Mammary epithelial cell (primary cell): ENCODE measurements around the gene KIF14.

Source experiments
- CTCF ChIP-seq, 2 donors: IDR thresholded peaks in 1 of 2; conservative IDR thresholded peaks in 1 of 2; 2 replicates each; pipeline ENCODE4 v1.5.1; 2011 to 2012; ENCODE audit warnings: inconsistent platforms in 2 of 2, low read length in 2 of 2, mild to moderate bottlenecking in 2 of 2, control low read depth in 1 of 2, low read depth in 1 of 2; ENCODE audit not compliant: insufficient read depth in 1 of 2; ENCODE audit errors: extremely low read depth in 1 of 2
- EZH2 ChIP-seq: IDR thresholded peaks from 2 replicates; pipeline ENCODE4 v1.6.1; 2012; ENCODE audit warnings: low read length, inconsistent platforms, borderline replicate concordance

- TF ChIP-seq CTCF (conservative IDR thresholded peaks at IDR 0.05 in 1 of 2, IDR thresholded peaks at IDR 0.05 in 1 of 2; ENCODE audit: extremely low read depth in 1 of 2, insufficient read depth in 1 of 2, low read depth in 1 of 2, low read length in 2 of 2) (no peak), EZH2 (no peak)
Observed at GRCh38 chr1:200527670-200528069, 92.9 kb downstream of the KIF14 start.
